Measurements from ENCODE around the gene NOXO1. TPM values are rescaled to one million over a fixed set of nuclear protein-coding genes. Genes with fewer than 3 reads are reported as not detected.
A peak's percentile ranks its signal among the peaks of the same experiment; 100 is the strongest.

The NOXO1 gene
- total RNA-seq, 6 experiments from 2014 or later, result 0.28 to 0.46 (median 0.45) TPM; not detected in 3

GRCh38 chr16:2027024-2028010 lies 46.0 kb upstream of the NOXO1 start:
- H3K4me1 Mint-ChIP-seq (ENCODE audit: low read depth), result peaks cover 36% of the 10 kb centered on the region

GRCh38 chr16:2026461-2027023 lies 45.3 kb upstream of the NOXO1 start, which contains the start of gene NHERF2:
TSS of gene NHERF2 (plus strand) at chr16:2026902. CDS start at chr16:2027006, 104 bp downstream.
- H3K36me3 Mint-ChIP-seq (ENCODE audit: low read depth), result no peaks in the 10 kb centered on the region
- no peaks in the 10 kb centered on the region for H3K9me3 Mint-ChIP-seq
- H3K4me3 Mint-ChIP-seq, result peak within 1 kb of the TSS; percentile 93
- no peak for DNase-seq
- TF ChIP-seq CTCF (IDR thresholded peaks at IDR 0.05), result no peak
- peaks cover 5% of the 10 kb centered on the region for H3K27me3 Mint-ChIP-seq (ENCODE audit: insufficient read depth)
- H3K27ac Mint-ChIP-seq, result peak within 1 kb of the TSS; percentile 72
- peaks cover 34% of the 10 kb centered on the region for H3K4me1 Mint-ChIP-seq (ENCODE audit: low read depth)

More at GRCh38 chr16:2027024-2028010, 46.0 kb upstream of the NOXO1 start:
- TF ChIP-seq CTCF (IDR thresholded peaks at IDR 0.05), result no peak
- Mint-ChIP-seq H3K36me3 (ENCODE audit: low read depth) (no peaks in the 10 kb centered on the region), H3K4me3 (peak overlapping the region; percentile 93), H3K27me3 (ENCODE audit: insufficient read depth) (peaks cover 5% of the 10 kb centered on the region), H3K27ac (peak overlapping the region; percentile 72), H3K9me3 (no peaks in the 10 kb centered on the region)
- DNase-seq, result peak; percentile 60

DNA sequence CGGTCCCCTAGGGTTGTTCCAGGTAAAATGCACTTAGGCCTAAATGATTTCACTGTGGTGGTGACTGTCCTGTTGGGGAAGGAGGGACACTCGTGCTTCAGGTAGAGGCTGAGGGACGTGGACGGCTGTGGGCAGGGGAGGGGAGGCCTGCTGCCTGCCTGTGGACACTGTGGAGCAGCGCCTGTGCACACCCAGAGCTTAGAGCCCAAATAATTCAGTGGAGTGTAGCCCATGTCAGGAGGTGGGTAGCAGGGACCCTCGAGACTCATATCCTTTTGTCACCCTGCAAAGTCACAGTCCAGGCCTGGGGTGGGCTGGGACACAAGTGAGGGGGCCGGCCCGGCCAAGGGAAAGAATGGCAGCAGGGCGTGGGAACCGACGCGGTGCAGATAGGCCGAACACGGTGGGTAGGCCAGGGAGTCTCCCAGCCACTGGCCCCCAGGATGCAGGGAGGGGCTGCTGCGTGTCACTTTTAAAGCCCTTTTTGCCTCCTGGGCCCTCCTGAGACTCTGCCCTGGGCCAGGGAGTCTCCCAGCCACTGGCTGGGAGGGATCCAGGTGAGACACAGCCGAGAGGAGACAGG lies 44.7 kb upstream of the NOXO1 start:
- no peaks in the 10 kb centered on the region for H3K36me3 Mint-ChIP-seq (ENCODE audit: low read depth)
- no peak for DNase-seq
- peaks cover 34% of the 10 kb centered on the region for H3K4me1 Mint-ChIP-seq (ENCODE audit: low read depth)
- H3K9me3 Mint-ChIP-seq, result no peaks in the 10 kb centered on the region
- TF ChIP-seq CTCF (IDR thresholded peaks at IDR 0.05), result no peak
- peak overlapping the region; percentile 58 for H3K4me3 Mint-ChIP-seq
- H3K27me3 Mint-ChIP-seq (ENCODE audit: insufficient read depth), result peaks cover 5% of the 10 kb centered on the region
- no peak overlapping the region for H3K27ac Mint-ChIP-seq

DNA sequence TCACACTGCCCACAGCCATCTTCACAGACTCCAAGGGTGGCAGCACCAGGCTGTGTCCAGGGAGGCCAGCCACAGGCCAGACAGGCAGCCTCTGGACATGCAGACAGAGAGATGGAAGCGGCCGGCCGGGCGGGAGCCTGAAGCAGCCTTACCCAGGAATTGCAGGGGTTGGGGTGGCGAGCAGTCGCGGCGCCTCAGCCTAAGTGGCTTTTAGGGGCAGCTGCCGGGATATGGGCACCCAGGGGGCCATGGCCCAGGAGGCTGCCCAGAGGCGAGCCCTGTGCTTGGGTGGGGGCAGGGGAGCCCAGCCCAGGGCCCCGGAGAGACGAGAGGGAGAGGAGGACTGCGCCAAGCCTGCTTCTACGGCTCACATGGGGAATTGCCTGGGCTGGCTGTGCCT lies 44.0 kb upstream of the NOXO1 start:
- Mint-ChIP-seq H3K27me3 (ENCODE audit: insufficient read depth) (peaks cover 8% of the 10 kb centered on the region), H3K9me3 (no peaks in the 10 kb centered on the region), H3K4me3 (no peak overlapping the region), H3K4me1 (ENCODE audit: low read depth) (peaks cover 34% of the 10 kb centered on the region), H3K36me3 (ENCODE audit: low read depth) (no peaks in the 10 kb centered on the region), H3K27ac (no peak overlapping the region)
- no peak for TF ChIP-seq CTCF (IDR thresholded peaks at IDR 0.05)
- no peak for DNase-seq

GRCh38 chr16:2024032-2024420 lies 42.8 kb upstream of the NOXO1 start:
- no peak for TF ChIP-seq CTCF (IDR thresholded peaks at IDR 0.05)
- no peak overlapping the region for H3K4me3 Mint-ChIP-seq
- peaks cover 34% of the 10 kb centered on the region for H3K4me1 Mint-ChIP-seq (ENCODE audit: low read depth)
- no peak for DNase-seq
- H3K9me3 Mint-ChIP-seq, result no peaks in the 10 kb centered on the region
- peaks cover 10% of the 10 kb centered on the region for H3K27me3 Mint-ChIP-seq (ENCODE audit: insufficient read depth)
- H3K36me3 Mint-ChIP-seq (ENCODE audit: low read depth), result no peaks in the 10 kb centered on the region
- no peak overlapping the region for H3K27ac Mint-ChIP-seq

Data from HFFc6 (cell line).